Psoas muscle (tissue), 8 donors: Measurements from ENCODE around the gene MANBA. TPM values are rescaled to one million over a fixed set of nuclear protein-coding genes. Genes with fewer than 3 reads are reported as not detected.

Experiments
- ATAC-seq, 4 donors: fragments of 200-7000 bp; cut with Tn5 transposase; one replicate each; pipeline ENCODE4 v1.9.1; 2020; ENCODE audit warnings: moderate library complexity in 3 of 4, mild to moderate bottlenecking in 2 of 4
- DNase-seq, 2 donors: peaks; one replicate each; pipeline ENCODE4 v3.0.0-alpha.2; 2020
- H3K27ac ChIP-seq: fragments of 200-600 bp; one replicate; pipeline ENCODE4 v1.8.0; 2022
- H3K27me3 ChIP-seq, 3 donors: fragments of 200-600 bp in 1 of 3; one replicate each; pipeline versions ENCODE4 v1.6.1 to v1.8.0; 2013 to 2022; ENCODE audit warnings: low read length in 2 of 3, mild to moderate bottlenecking in 2 of 3, moderate library complexity in 1 of 3; ENCODE audit not compliant: insufficient read depth in 3 of 3
- H3K36me3 ChIP-seq, 2 donors: fragments of 200-600 bp in 1 of 2; one replicate each; pipeline versions ENCODE4 v1.6.1 to v1.8.0; 2013 to 2022; ENCODE audit warnings: low read depth in 1 of 2, mild to moderate bottlenecking in 1 of 2, moderate library complexity in 1 of 2; ENCODE audit not compliant: insufficient read depth in 1 of 2
- H3K4me1 ChIP-seq: fragments of 200-600 bp; one replicate; pipeline ENCODE4 v1.8.0; 2022
- H3K4me3 ChIP-seq: fragments of 200-600 bp; one replicate; pipeline ENCODE4 v1.8.0; 2022; ENCODE audit warnings: mild to moderate bottlenecking
- H3K9me3 ChIP-seq: fragments of 200-600 bp; one replicate; pipeline ENCODE4 v1.8.0; 2022
- WGBS, 3 donors: extraction: QIAGEN DNeasy Blood & Tissue Kit; methylation state at CpG; one replicate each; pipeline versions ENCODE4 v1.1.6 to v1.1.7; 2013; 5-methylcytosine and 5-hydroxymethylcytosine counted together
- intact Hi-C, 2 donors: fragments of 100-400 bp; cut with DNase I; formaldehyde crosslinking; loops; one replicate each; pipeline versions ENCODE4 v1.11.0 to v1.14.2; 2022
- polyA plus RNA-seq, 3 donors: library from polyadenylated mRNA; stranded (reverse); fragments of 200-250 nt; gene quantifications; one replicate each; pipeline ENCODE4 v1.2.3, GENCODE V29; 2013
- total RNA-seq, 4 donors: library from RNA; stranded (reverse); fragmentation: NEBNext Ultra II Directional in 2 of 4; extraction: Animal tissue kit (Norgen Biotek cat#: 25700) in 2 of 4; gene quantifications; one replicate each; pipeline versions ENCODE4 v1.2.1 to v1.2.4, GENCODE V29; 2021 to 2023
- TF ChIP-seq, protein P1 (sequence below): fragments of 200-600 bp; IDR thresholded peaks from one replicate; pipeline ENCODE4 v1.8.0; 2022; ENCODE audit warnings: antibody characterized with exemption
- donor health status: healthy with polysubstance abuse.
- donor health status: DM: no; HTN: no; CAD: no; lungs with moderate emphysema.
- donor health status: Bipolar disorder and iron deficiency.
- donor health status: healthy.
- donor health status: DM: yes; HTN: yes; CAD: no.
- donor health status: DM: no; HTN: no; CAD: no.
- donor health status: DM: no; HTN: no; CAD: no.
- donor health status: DM: yes; HTN: yes; CAD: no.

The MANBA gene
- total and polyA plus RNA-seq, 7 donors, result 3.1 to 11.9 (median 4.8) TPM

GRCh38 chr4:102601586-102602227, 159.1 kb downstream of the MANBA start:
- TF ChIP-seq, protein P1, sequence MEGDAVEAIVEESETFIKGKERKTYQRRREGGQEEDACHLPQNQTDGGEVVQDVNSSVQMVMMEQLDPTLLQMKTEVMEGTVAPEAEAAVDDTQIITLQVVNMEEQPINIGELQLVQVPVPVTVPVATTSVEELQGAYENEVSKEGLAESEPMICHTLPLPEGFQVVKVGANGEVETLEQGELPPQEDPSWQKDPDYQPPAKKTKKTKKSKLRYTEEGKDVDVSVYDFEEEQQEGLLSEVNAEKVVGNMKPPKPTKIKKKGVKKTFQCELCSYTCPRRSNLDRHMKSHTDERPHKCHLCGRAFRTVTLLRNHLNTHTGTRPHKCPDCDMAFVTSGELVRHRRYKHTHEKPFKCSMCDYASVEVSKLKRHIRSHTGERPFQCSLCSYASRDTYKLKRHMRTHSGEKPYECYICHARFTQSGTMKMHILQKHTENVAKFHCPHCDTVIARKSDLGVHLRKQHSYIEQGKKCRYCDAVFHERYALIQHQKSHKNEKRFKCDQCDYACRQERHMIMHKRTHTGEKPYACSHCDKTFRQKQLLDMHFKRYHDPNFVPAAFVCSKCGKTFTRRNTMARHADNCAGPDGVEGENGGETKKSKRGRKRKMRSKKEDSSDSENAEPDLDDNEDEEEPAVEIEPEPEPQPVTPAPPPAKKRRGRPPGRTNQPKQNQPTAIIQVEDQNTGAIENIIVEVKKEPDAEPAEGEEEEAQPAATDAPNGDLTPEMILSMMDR, result no peak
- H3K36me3 ChIP-seq, result peaks cover 10 to 100% of the 10 kb centered on the region in 2 donors
- DNase-seq, result no peak
- WGBS, 3 donors, result 80 to 86% (median 86%) methylated on average over 8 of the region's 8 CpGs
- no peaks in the 10 kb centered on the region for H3K27me3 ChIP-seq
- H3K4me3 ChIP-seq, result no peak overlapping the region
- ATAC-seq, result no peak
- intact Hi-C loops, result no loop called here
- no peak overlapping the region for H3K27ac ChIP-seq
- no peaks in the 10 kb centered on the region for H3K4me1 ChIP-seq
- no peaks in the 10 kb centered on the region for H3K9me3 ChIP-seq

DNA sequence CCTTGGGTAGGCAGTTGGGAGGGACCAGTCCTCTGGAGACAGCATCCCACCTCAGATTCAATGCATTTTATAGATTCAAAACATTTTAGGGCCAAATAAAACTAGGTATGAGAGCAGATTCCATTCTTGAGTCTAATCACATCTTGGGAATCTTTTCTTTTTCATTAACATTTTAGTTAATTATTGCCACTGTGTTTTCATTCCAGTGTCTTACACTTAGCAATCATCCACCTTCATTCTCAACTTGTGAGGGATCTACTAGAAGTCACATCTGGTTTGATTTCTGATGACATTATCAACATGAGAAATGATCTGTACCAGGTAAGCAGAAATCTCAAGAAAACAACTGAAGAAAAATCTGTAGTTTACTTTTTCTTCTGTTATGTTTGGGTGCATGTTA, 160.1 kb downstream of the MANBA start:
- Histone ChIP-seq H3K36me3 (peaks cover 7 to 100% of the 10 kb centered on the region in 2 donors), H3K9me3 (no peaks in the 10 kb centered on the region), H3K4me1 (no peaks in the 10 kb centered on the region), H3K4me3 (no peak overlapping the region), H3K27me3 (no peaks in the 10 kb centered on the region), H3K27ac (no peak overlapping the region)
- ATAC-seq (no peak), DNase-seq (no peak)
- TF ChIP-seq, protein P1, result no peak
- intact Hi-C loops, result no loop called here

GRCh38 chr4:102599886-102600285, 160.9 kb downstream of the MANBA start:
- H3K9me3 ChIP-seq, result no peaks in the 10 kb centered on the region
- 90 to 96% (median 95%) methylated on average over 3 of the region's 3 CpGs for WGBS, 3 donors
- ATAC-seq, result no peak
- no peak for DNase-seq
- H3K4me1 ChIP-seq, result no peaks in the 10 kb centered on the region
- TF ChIP-seq, protein P1, result no peak
- no peaks in the 10 kb centered on the region for H3K27me3 ChIP-seq
- H3K4me3 ChIP-seq, result no peak overlapping the region
- intact Hi-C loops, result no loop called here
- peaks cover 7 to 100% of the 10 kb centered on the region in 2 donors for H3K36me3 ChIP-seq
- no peak overlapping the region for H3K27ac ChIP-seq

GRCh38 chr4:102599455-102599854, 161.3 kb downstream of the MANBA start:
- H3K36me3 ChIP-seq, result peaks cover 10 to 100% of the 10 kb centered on the region in 2 donors
- H3K4me3 ChIP-seq, result no peak overlapping the region
- ATAC-seq (peak in 3 of 4 donors; percentile 66 to 78 (median 69)), DNase-seq (no peak)
- no peaks in the 10 kb centered on the region for H3K27me3 ChIP-seq
- intact Hi-C loops, result no loop called here
- TF ChIP-seq, protein P1, result no peak
- H3K9me3 ChIP-seq, result no peaks in the 10 kb centered on the region
- WGBS, 3 donors, result 58 to 66% (median 60%) methylated on average over 4 of the region's 4 CpGs
- no peak overlapping the region for H3K27ac ChIP-seq
- H3K4me1 ChIP-seq, result no peaks in the 10 kb centered on the region
